ENCODE data around the gene DGKQ. TPM values are rescaled to one million over a fixed set of nuclear protein-coding genes. Genes with fewer than 3 reads are reported as not detected.
A peak's percentile ranks its signal among the peaks of the same experiment; 100 is the strongest.

Gene DGKQ
- total RNA-seq, 1 donor from 2014 or later, result 18.8 TPM

- H3K27me3 ChIP-seq (ENCODE audit: low read depth), result no peaks in the 10 kb centered on the region
- TF ChIP-seq, protein P1, sequence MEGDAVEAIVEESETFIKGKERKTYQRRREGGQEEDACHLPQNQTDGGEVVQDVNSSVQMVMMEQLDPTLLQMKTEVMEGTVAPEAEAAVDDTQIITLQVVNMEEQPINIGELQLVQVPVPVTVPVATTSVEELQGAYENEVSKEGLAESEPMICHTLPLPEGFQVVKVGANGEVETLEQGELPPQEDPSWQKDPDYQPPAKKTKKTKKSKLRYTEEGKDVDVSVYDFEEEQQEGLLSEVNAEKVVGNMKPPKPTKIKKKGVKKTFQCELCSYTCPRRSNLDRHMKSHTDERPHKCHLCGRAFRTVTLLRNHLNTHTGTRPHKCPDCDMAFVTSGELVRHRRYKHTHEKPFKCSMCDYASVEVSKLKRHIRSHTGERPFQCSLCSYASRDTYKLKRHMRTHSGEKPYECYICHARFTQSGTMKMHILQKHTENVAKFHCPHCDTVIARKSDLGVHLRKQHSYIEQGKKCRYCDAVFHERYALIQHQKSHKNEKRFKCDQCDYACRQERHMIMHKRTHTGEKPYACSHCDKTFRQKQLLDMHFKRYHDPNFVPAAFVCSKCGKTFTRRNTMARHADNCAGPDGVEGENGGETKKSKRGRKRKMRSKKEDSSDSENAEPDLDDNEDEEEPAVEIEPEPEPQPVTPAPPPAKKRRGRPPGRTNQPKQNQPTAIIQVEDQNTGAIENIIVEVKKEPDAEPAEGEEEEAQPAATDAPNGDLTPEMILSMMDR (IDR thresholded peaks at IDR 0.05), result no peak
- no peak overlapping the region for H3K4me3 ChIP-seq
- intact Hi-C loops (cut with DNase I), result no loop called here
- H3K4me1 ChIP-seq, result no peaks in the 10 kb centered on the region
- H3K36me3 ChIP-seq, result peaks cover 81% of the 10 kb centered on the region
- no peaks in the 10 kb centered on the region for H3K9me3 ChIP-seq
- DNase-seq (no peak), ATAC-seq (no peak)
- H3K27ac ChIP-seq, result no peak overlapping the region
Measured at GRCh38 chr4:957231-957580, 16.2 kb downstream of the DGKQ start.

GRCh38 chr4:956531-957230 lies 16.7 kb downstream of the DGKQ start:
- Histone ChIP-seq H3K4me1 (no peaks in the 10 kb centered on the region), H3K9me3 (no peaks in the 10 kb centered on the region), H3K4me3 (no peak overlapping the region), H3K36me3 (peaks cover 79% of the 10 kb centered on the region), H3K27me3 (ENCODE audit: low read depth) (no peaks in the 10 kb centered on the region), H3K27ac (no peak overlapping the region)
- ATAC-seq (no peak), DNase-seq (no peak)
- TF ChIP-seq, protein P1 (IDR thresholded peaks at IDR 0.05), result no peak
- intact Hi-C loops (cut with DNase I), result no loop called here

- peaks cover 79% of the 10 kb centered on the region for H3K36me3 ChIP-seq
- ATAC-seq, result no peak
- no peak for DNase-seq
Measured at GRCh38 chr4:955931-956381, 17.4 kb downstream of the DGKQ start.

GRCh38 chr4:955161-955921 lies 18.0 kb downstream of the DGKQ start:
- intact Hi-C loops (cut with DNase I), result no loop called here
- H3K27me3 ChIP-seq (ENCODE audit: low read depth), result no peaks in the 10 kb centered on the region
- DNase-seq (no peak), ATAC-seq (peak in 1 of 2 donors; percentile 5)
- H3K9me3 ChIP-seq, result no peaks in the 10 kb centered on the region
- H3K27ac ChIP-seq, result no peak overlapping the region
- H3K4me3 ChIP-seq, result no peak overlapping the region
- TF ChIP-seq, protein P1 (IDR thresholded peaks at IDR 0.05), result no peak
- H3K36me3 ChIP-seq, result peaks cover 72% of the 10 kb centered on the region
- no peaks in the 10 kb centered on the region for H3K4me1 ChIP-seq

More at GRCh38 chr4:955931-956381, 17.4 kb downstream of the DGKQ start:
- no peaks in the 10 kb centered on the region for H3K4me1 ChIP-seq
- no peaks in the 10 kb centered on the region for H3K9me3 ChIP-seq
- no peak overlapping the region for H3K27ac ChIP-seq
- no peak overlapping the region for H3K4me3 ChIP-seq
- intact Hi-C loops (cut with DNase I), result no loop called here
- TF ChIP-seq, protein P1 (IDR thresholded peaks at IDR 0.05), result no peak
- no peaks in the 10 kb centered on the region for H3K27me3 ChIP-seq (ENCODE audit: low read depth)

GRCh38 chr4:954211-955020 lies 19.0 kb downstream of the DGKQ start:
- Histone ChIP-seq H3K4me1 (no peaks in the 10 kb centered on the region), H3K27ac (no peak overlapping the region), H3K36me3 (peaks cover 66% of the 10 kb centered on the region), H3K4me3 (no peak overlapping the region), H3K9me3 (no peaks in the 10 kb centered on the region), H3K27me3 (ENCODE audit: low read depth) (no peaks in the 10 kb centered on the region)
- ATAC-seq, result no peak
- no peak for DNase-seq
- TF ChIP-seq, protein P1 (IDR thresholded peaks at IDR 0.05), result no peak
- intact Hi-C loops (cut with DNase I), result no loop called here
